Measurements from ENCODE around the gene UXT.

DNA sequence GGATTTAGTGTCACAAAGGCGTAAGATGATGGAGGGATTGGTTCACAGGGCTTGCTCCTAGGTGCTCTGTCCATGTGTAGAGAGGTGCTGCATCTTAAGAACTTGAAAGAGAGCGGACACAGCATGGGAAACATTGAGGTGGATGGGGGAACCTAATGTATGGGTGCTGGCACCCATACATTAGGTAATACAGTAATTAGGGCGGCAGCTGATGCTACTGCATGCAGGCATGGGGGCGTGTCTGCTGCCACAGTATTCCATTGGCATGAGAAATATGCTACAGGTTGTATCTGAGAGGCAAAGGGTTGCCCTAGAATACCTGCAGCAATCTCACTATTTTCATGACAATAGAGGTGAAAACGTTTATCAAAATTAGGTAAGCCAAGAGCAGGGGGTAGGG lies 45.8 kb upstream of the UXT start:
- TF ChIP-seq TAF1 (IDR thresholded peaks at IDR 0.05; ENCODE audit: borderline replicate concordance, low read depth, low read length) (no peak), GABPA (IDR thresholded peaks at IDR 0.05; ENCODE audit: low read depth) (no peak), EZH2phosphoT487 (IDR thresholded peaks at IDR 0.05; ENCODE audit: borderline replicate concordance, low read depth) (no peak), SMC3 (IDR thresholded peaks at IDR 0.05; ENCODE audit: low read depth, low read length) (no peak), YY1 (IDR thresholded peaks at IDR 0.05; ENCODE audit: low read depth) (no peak), TEAD4 (IDR thresholded peaks at IDR 0.05; ENCODE audit: borderline replicate concordance, insufficient read depth) (no peak), NFIC (IDR thresholded peaks at IDR 0.05; ENCODE audit: borderline replicate concordance) (no peak), SIN3A (IDR thresholded peaks at IDR 0.05; ENCODE audit: borderline replicate concordance, low read depth, low read length) (no peak), EP300 (IDR thresholded peaks at IDR 0.05; ENCODE audit: borderline replicate concordance in 1 of 2, low read depth in 1 of 2, low read length in 1 of 2) (no peak)
- TF ChIP-seq, protein P1, sequence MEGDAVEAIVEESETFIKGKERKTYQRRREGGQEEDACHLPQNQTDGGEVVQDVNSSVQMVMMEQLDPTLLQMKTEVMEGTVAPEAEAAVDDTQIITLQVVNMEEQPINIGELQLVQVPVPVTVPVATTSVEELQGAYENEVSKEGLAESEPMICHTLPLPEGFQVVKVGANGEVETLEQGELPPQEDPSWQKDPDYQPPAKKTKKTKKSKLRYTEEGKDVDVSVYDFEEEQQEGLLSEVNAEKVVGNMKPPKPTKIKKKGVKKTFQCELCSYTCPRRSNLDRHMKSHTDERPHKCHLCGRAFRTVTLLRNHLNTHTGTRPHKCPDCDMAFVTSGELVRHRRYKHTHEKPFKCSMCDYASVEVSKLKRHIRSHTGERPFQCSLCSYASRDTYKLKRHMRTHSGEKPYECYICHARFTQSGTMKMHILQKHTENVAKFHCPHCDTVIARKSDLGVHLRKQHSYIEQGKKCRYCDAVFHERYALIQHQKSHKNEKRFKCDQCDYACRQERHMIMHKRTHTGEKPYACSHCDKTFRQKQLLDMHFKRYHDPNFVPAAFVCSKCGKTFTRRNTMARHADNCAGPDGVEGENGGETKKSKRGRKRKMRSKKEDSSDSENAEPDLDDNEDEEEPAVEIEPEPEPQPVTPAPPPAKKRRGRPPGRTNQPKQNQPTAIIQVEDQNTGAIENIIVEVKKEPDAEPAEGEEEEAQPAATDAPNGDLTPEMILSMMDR (IDR thresholded peaks at IDR 0.05): no peak
- TF ChIP-seq, protein P2, sequence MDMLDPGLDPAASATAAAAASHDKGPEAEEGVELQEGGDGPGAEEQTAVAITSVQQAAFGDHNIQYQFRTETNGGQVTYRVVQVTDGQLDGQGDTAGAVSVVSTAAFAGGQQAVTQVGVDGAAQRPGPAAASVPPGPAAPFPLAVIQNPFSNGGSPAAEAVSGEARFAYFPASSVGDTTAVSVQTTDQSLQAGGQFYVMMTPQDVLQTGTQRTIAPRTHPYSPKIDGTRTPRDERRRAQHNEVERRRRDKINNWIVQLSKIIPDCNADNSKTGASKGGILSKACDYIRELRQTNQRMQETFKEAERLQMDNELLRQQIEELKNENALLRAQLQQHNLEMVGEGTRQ (IDR thresholded peaks at IDR 0.05; ENCODE audit: borderline replicate concordance, low read depth, low read length): no peak
- TF ChIP-seq, protein P3, sequence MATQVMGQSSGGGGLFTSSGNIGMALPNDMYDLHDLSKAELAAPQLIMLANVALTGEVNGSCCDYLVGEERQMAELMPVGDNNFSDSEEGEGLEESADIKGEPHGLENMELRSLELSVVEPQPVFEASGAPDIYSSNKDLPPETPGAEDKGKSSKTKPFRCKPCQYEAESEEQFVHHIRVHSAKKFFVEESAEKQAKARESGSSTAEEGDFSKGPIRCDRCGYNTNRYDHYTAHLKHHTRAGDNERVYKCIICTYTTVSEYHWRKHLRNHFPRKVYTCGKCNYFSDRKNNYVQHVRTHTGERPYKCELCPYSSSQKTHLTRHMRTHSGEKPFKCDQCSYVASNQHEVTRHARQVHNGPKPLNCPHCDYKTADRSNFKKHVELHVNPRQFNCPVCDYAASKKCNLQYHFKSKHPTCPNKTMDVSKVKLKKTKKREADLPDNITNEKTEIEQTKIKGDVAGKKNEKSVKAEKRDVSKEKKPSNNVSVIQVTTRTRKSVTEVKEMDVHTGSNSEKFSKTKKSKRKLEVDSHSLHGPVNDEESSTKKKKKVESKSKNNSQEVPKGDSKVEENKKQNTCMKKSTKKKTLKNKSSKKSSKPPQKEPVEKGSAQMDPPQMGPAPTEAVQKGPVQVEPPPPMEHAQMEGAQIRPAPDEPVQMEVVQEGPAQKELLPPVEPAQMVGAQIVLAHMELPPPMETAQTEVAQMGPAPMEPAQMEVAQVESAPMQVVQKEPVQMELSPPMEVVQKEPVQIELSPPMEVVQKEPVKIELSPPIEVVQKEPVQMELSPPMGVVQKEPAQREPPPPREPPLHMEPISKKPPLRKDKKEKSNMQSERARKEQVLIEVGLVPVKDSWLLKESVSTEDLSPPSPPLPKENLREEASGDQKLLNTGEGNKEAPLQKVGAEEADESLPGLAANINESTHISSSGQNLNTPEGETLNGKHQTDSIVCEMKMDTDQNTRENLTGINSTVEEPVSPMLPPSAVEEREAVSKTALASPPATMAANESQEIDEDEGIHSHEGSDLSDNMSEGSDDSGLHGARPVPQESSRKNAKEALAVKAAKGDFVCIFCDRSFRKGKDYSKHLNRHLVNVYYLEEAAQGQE (IDR thresholded peaks at IDR 0.05; ENCODE audit: low read depth, low read length): no peak
- TF ChIP-seq, protein P4, sequence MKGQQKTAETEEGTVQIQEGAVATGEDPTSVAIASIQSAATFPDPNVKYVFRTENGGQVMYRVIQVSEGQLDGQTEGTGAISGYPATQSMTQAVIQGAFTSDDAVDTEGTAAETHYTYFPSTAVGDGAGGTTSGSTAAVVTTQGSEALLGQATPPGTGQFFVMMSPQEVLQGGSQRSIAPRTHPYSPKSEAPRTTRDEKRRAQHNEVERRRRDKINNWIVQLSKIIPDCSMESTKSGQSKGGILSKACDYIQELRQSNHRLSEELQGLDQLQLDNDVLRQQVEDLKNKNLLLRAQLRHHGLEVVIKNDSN (IDR thresholded peaks at IDR 0.05; ENCODE audit: borderline replicate concordance, low read depth): no peak

Data from SK-N-SH (cell line).